ENCODE data around the gene SLC16A3. TPM values are rescaled to one million over a fixed set of nuclear protein-coding genes. Genes with fewer than 3 reads are reported as not detected.

Gene SLC16A3
- total RNA-seq, 2 experiments from 2014 or later = 183 to 193 TPM

GRCh38 chr17:82232876-82233785 is 4.3 kb downstream of the SLC16A3 start:
- POLR2A ChIA-PET = interaction anchor here (0.6 kb wide), 1 partner anchor 204 kb away, joined by 3 read pairs; no protein-coding TSS in a partner anchor
- CTCF ChIA-PET = interaction anchor here (1.3 to 1.5 kb wide), 2 partner anchors 10 to 27 kb away, joined by 3 to 4 read pairs; no protein-coding TSS in a partner anchor
- H3K27ac Mint-ChIP-seq = no peak overlapping the region
- H3K4me1 Mint-ChIP-seq (ENCODE audit: low read depth) = peaks cover 17% of the 10 kb centered on the region
- TF ChIP-seq CTCF (IDR thresholded peaks at IDR 0.05) = no peak
- H3K4me3 Mint-ChIP-seq = no peak overlapping the region
- DNase-seq (no peak), ATAC-seq (no peak)
- no peaks in the 10 kb centered on the region for H3K9me3 Mint-ChIP-seq
- intact Hi-C loops (cut with micrococcal nuclease) = no loop called here
- no peaks in the 10 kb centered on the region for H3K27me3 Mint-ChIP-seq
- peaks cover 22% of the 10 kb centered on the region for H3K36me3 Mint-ChIP-seq (ENCODE audit: low read depth)

GRCh38 chr17:82234211-82235055 is 5.6 kb downstream of the SLC16A3 start:
- DNase-seq (no peak), ATAC-seq (no peak)
- TF ChIP-seq CTCF (IDR thresholded peaks at IDR 0.05) = no peak
- Mint-ChIP-seq H3K36me3 (ENCODE audit: low read depth) (peaks cover 26% of the 10 kb centered on the region), H3K27me3 (no peaks in the 10 kb centered on the region), H3K9me3 (no peaks in the 10 kb centered on the region), H3K27ac (no peak overlapping the region), H3K4me3 (no peak overlapping the region), H3K4me1 (ENCODE audit: low read depth) (peaks cover 29% of the 10 kb centered on the region)
- intact Hi-C loops (cut with micrococcal nuclease) = no loop called here
- CTCF ChIA-PET = interaction anchor here (1.3 to 2.5 kb wide), 4 partner anchors 9 to 83 kb away, joined by 3 to 9 read pairs (median 6); partner anchors contain the start of gene CD7
- POLR2A ChIA-PET = interaction anchor here (0.8 to 2.2 kb wide), 2 partner anchors 21 to 34 kb away, joined by 3 to 9 read pairs; no protein-coding TSS in a partner anchor

- DNase-seq (no peak), ATAC-seq (no peak)
- H3K27ac Mint-ChIP-seq = no peak overlapping the region
- H3K4me1 Mint-ChIP-seq (ENCODE audit: low read depth) = peaks cover 34% of the 10 kb centered on the region
- intact Hi-C loops (cut with micrococcal nuclease) = no loop called here
- peaks cover 22% of the 10 kb centered on the region for H3K36me3 Mint-ChIP-seq (ENCODE audit: low read depth)
- ChIA-PET CTCF (interaction anchor here (0.9 to 2.5 kb wide), 14 partner anchors 11 to 220 kb away, joined by 3 to 11 read pairs (median 6); partner anchors contain the start of genes CCDC57 and CD7), POLR2A (interaction anchor here (0.8 to 2.2 kb wide), 8 partner anchors 9 to 71 kb away, joined by 3 to 9 read pairs (median 4); partner anchors contain the start of gene CSNK1D)
- no peaks in the 10 kb centered on the region for H3K27me3 Mint-ChIP-seq
- H3K9me3 Mint-ChIP-seq = no peaks in the 10 kb centered on the region
- TF ChIP-seq CTCF (IDR thresholded peaks at IDR 0.05) = no peak
- no peak overlapping the region for H3K4me3 Mint-ChIP-seq
Observed at GRCh38 chr17:82235056-82235774, 6.4 kb downstream of the SLC16A3 start.

- CTCF ChIA-PET = interaction anchor here (0.6 to 2.5 kb wide), 27 partner anchors 11 to 220 kb away, joined by 3 to 11 read pairs (median 5); partner anchors contain the start of genes CCDC57, CD7 and CSNK1D
- peaks cover 39% of the 10 kb centered on the region for H3K4me1 Mint-ChIP-seq (ENCODE audit: low read depth)
Observed at GRCh38 chr17:82235775-82236141, 6.9 kb downstream of the SLC16A3 start.

More at GRCh38 chr17:82235775-82236141, 6.9 kb downstream of the SLC16A3 start:
- Mint-ChIP-seq H3K27ac (no peak overlapping the region), H3K4me3 (no peak overlapping the region), H3K27me3 (no peaks in the 10 kb centered on the region), H3K9me3 (no peaks in the 10 kb centered on the region), H3K36me3 (ENCODE audit: low read depth) (peaks cover 20% of the 10 kb centered on the region)
- ATAC-seq (no peak), DNase-seq (no peak)
- no peak for TF ChIP-seq CTCF (IDR thresholded peaks at IDR 0.05)
- POLR2A ChIA-PET = interaction anchor here (0.8 to 2.2 kb wide), 9 partner anchors 9 to 86 kb away, joined by 3 to 9 read pairs (median 4); partner anchors contain the start of gene CSNK1D
- intact Hi-C loops (cut with micrococcal nuclease) = no loop called here
